HG03354 (cell line): Measurements from ENCODE around the gene MUCL1.

ENCODE experiments used
- ATAC-seq: cut with Tn5 transposase; IDR thresholded peaks from one replicate; pipeline ENCODE4 v1.9.1; 2021; ENCODE audit warnings: mild to moderate bottlenecking; ENCODE audit not compliant: unreplicated experiment, poor library complexity, severe bottlenecking

MUCL1 gene

DNA sequence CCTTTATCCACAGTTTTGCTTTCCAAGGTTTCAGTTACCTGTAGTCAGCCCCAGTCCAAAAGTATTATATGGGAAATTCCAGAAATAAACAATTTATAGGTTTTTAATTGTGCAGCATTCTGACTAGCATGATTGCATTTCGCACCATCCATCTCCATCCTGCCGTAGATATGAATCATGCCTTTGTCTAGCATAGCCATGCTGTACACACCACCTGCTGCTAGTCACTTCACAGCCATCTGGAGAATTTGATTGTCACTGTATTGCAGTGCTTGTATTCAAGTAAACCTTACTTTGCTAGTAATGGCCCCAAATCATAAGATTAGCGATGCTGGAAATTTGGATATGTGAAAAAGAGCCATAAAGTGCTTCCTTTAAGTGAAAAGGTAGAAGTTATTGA is 36.0 kb downstream of the MUCL1 start:
- ATAC-seq, result no peak

DNA sequence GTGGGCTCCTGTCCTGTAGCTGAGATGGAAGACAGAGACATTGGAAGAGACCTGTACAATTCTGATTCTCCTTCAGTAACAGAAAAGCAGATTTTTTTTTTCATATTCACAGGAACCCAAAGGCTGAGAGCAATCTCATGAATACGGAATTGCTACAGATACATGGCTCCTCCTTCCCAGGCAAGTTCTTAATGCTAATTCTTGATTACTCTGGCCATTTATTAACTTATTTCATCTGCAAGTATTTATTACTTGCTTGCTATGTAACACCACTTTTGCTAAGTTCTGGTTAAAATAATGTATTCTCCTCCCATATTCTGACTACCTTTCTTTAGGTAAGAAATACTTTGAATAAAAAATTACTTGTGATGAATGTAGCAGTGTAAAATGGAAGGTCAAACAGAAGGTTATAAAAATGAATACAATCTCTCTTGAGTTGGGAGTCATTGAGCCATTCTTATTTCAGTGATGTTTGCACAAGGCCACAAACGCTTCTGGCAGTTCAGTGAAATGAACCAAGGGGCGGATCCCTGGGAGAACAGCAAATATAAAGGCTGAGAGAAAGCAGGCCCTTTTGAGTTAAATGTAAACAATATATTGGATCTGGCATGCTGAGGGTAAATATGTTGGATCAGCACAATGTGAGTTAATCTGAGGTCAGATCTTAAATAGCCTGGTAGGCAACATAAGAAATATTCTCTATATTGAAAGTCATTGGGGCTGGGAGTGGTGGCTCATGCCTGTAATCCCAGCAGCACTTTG is 37.6 kb downstream of the MUCL1 start:
- ATAC-seq, result no peak
